Measurements from ENCODE around the gene ODC1.

ODC1 gene

DNA sequence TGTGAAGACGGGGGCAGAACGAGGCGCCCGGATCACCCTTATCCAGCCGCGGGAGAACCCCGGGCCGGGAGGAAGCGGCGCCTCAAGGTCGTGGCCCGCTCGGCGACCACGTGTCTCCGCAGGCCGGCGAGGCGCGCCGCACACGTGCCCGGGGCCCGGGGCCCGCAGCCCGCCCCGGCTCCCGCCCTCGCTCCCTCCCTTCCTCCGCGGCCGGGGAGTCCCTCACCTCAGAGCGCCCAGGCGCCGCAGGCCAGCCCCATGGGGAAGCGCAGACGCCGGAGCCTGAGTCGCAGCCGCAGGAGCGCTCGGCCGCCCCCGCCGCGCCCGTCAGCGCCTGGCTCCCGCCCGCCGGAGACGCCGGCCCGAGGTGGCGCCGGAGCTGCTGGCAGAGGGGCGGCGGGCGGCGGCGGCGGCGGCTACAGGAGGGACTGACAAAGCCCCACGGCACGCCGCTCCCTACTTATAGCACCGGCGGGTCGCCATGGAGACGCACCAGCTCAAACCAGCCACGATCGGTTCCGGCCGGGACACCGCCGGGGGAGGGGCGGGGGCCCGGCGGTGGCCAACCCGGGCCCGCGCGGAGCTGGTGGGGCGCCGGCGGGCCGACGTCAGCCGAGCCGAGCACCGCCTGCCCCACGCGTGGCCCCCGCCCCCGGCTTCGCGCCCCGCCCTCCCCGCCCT lies at the start of gene ODC1:
Gene ODC1 (minus strand): TSS at position 433 of the 681 bp plus-strand sequence. CDS start 3,295 bp downstream, outside the sequence.
- no peak for TF ChIP-seq CTCF (IDR thresholded peaks at IDR 0.05; ENCODE audit: low read depth, low read length)
- DNase-seq (ENCODE audit: extremely low read depth, low read depth), result peak; percentile 86

- no peak for TF ChIP-seq CTCF (IDR thresholded peaks at IDR 0.05; ENCODE audit: low read depth, low read length)
- peak; percentile 12 for DNase-seq (ENCODE audit: extremely low read depth, low read depth)
Observed at GRCh38 chr2:10497797-10498251, 49.7 kb upstream of the ODC1 start.

DNA sequence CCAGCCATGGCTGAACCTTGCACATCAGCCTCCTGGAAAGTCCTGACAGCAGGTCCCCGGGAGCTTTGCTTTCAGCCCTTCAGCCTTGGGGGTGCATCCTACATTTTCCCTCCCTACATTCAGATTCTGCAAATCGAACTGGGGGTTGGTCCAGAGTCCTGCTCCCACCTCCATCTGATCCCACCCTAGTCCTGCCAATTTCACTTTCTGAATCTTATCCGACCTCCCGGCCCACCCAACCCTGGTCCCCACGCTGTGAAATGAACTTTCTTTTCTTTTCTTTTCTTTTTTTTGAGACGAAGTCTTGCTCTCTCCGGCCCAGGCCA lies 47.8 kb upstream of the ODC1 start:
- no peak for DNase-seq (ENCODE audit: extremely low read depth, low read depth)
- TF ChIP-seq CTCF (IDR thresholded peaks at IDR 0.05; ENCODE audit: low read depth, low read length), result no peak

- DNase-seq (ENCODE audit: extremely low read depth, low read depth), result no peak
- TF ChIP-seq CTCF (IDR thresholded peaks at IDR 0.05; ENCODE audit: low read depth, low read length), result no peak
Observed at GRCh38 chr2:10495311-10495987, 47.3 kb upstream of the ODC1 start.

DNA sequence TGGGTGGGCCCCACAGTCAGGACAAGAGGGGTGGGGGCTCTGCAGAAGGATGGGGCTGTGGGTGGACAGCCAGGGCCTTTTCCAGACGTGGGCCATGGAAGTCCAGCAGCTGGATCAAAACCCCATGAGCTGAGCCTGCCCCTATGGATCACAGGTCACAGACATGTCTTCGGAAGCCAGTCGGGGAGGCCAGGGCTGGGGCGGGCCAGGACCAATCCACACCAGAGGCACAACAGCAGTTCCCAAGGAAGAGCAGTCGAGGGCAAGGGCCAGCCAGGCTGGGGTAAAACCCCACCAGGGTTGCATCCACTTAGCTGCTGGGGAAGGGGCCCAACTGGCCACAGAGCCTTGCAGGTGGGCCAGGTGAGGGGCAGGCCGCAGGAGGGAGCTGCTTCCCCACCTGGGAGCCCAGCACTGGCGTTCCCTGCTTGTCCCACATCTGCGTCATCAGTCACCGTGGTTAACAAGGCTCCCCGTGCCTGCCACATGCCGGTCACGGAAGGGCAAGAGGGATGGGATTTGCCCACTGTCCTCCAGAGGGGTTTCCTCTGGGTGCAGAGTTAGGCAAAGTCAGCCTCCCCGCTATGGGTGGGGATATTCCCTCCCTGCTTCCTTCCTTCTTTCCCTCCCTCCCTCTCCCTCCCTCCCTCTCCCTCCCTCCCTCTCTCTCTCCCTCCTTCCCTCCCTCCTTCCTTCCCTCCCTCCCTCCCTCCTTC lies 46.4 kb upstream of the ODC1 start:
- TF ChIP-seq CTCF (IDR thresholded peaks at IDR 0.05; ENCODE audit: low read depth, low read length), result no peak
- DNase-seq (ENCODE audit: extremely low read depth, low read depth), result no peak

DNA sequence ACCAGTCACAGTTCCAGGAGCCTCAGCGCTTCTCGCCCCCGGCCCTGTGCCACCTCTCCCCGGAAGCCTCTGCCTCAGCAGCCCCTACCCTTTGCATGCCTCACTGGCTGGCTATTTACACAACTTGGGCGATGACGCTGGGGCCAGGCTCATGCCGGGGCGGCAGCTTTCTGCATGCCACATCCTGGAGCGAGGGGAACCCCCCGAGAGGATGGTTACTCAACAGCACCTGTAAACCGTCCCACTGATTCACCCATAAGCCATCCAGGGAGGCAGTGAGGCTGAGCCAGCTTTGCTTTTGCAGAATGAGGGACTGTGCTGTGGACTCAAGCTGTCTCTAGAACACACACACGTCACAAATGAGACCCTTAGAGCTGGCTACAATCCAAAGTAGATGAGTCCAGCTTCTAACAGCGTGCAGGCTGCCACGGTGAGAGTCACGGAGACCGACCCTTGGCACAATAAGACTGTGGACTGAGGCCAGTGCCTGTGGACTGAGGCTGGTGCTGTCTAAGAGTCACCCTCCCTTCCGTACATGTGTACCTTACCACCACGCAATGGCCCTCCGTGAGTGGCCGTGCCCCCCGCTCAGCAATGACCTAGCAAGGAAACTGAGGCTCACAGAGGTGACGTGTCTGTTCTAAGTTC lies 45.6 kb upstream of the ODC1 start:
- no peak for TF ChIP-seq CTCF (IDR thresholded peaks at IDR 0.05; ENCODE audit: low read depth, low read length)
- DNase-seq (ENCODE audit: extremely low read depth, low read depth), result no peak
